Measurements from ENCODE around the gene SLC17A3. TPM values are rescaled to one million over a fixed set of nuclear protein-coding genes. Genes with fewer than 3 reads are reported as not detected.

The SLC17A3 gene
- polyA plus RNA-seq, 1 donor from 2014 or later: not detected

GRCh38 chr6:25916330-25916729 lies 42.3 kb upstream of the SLC17A3 start:
- Histone ChIP-seq H3K27ac (ENCODE audit: low read length) (no peak overlapping the region), H3K4me3 (ENCODE audit: low read length) (no peak overlapping the region), H3K9ac (ENCODE audit: low read length) (no peak overlapping the region), H2AFZ (ENCODE audit: low read depth, low read length) (no peak overlapping the region), H3K27me3 (ENCODE audit: insufficient read depth, low read depth, low read length) (no peaks in the 10 kb centered on the region), H3K4me2 (ENCODE audit: low read length) (no peak overlapping the region), H3K9me3 (ENCODE audit: low read length) (no peaks in the 10 kb centered on the region), H3K79me2 (replicated peaks; ENCODE audit: insufficient read depth, low read length) (no peaks in the 10 kb centered on the region), H3F3A (ENCODE audit: insufficient read depth, low read length, poor library complexity, severe bottlenecking) (no peaks in the 10 kb centered on the region), H3K9me2 (ENCODE audit: insufficient read depth, low read length) (no peaks in the 10 kb centered on the region), H4K20me1 (ENCODE audit: insufficient read depth) (no peaks in the 10 kb centered on the region), H3K36me3 (ENCODE audit: insufficient read depth, low read length) (no peaks in the 10 kb centered on the region)
- TF ChIP-seq MXI1 (conservative IDR thresholded peaks at IDR 0.05; ENCODE audit: poor library complexity, severe bottlenecking) (no peak), RAD21 (conservative IDR thresholded peaks at IDR 0.05) (no peak), REST (IDR thresholded peaks at IDR 0.05; ENCODE audit: borderline replicate concordance) (no peak), EZH2 (IDR thresholded peaks at IDR 0.05; ENCODE audit: borderline replicate concordance, insufficient read depth, low read length, poor library complexity, severe bottlenecking) (no peak)

GRCh38 chr6:25913741-25914140 lies 39.7 kb upstream of the SLC17A3 start:
- no peak for TF ChIP-seq TAF1 (IDR thresholded peaks at IDR 0.05; ENCODE audit: low read depth)
- no peak for TF ChIP-seq POLR2AphosphoS5 (IDR thresholded peaks at IDR 0.05)
- TF ChIP-seq CTCF (IDR thresholded peaks at IDR 0.05; ENCODE audit: poor library complexity, severe bottlenecking): no peak
- TF ChIP-seq EZH2 (IDR thresholded peaks at IDR 0.05; ENCODE audit: borderline replicate concordance, insufficient read depth, low read length, poor library complexity, severe bottlenecking): no peak
- no peak for TF ChIP-seq REST (IDR thresholded peaks at IDR 0.05; ENCODE audit: borderline replicate concordance)
- no peak for TF ChIP-seq RAD21 (conservative IDR thresholded peaks at IDR 0.05)
- no peak for TF ChIP-seq MXI1 (conservative IDR thresholded peaks at IDR 0.05; ENCODE audit: poor library complexity, severe bottlenecking)
- TF ChIP-seq EP300 (conservative IDR thresholded peaks at IDR 0.05; ENCODE audit: poor library complexity, severe bottlenecking): no peak
- TF ChIP-seq SMC3 (conservative IDR thresholded peaks at IDR 0.05; ENCODE audit: poor library complexity): no peak
- Histone ChIP-seq H3K9me3 (ENCODE audit: low read length) (no peaks in the 10 kb centered on the region), H3K9me2 (ENCODE audit: insufficient read depth, low read length) (no peaks in the 10 kb centered on the region), H3K36me3 (ENCODE audit: insufficient read depth, low read length) (no peaks in the 10 kb centered on the region), H3K4me2 (ENCODE audit: low read length) (no peak overlapping the region), H2AFZ (ENCODE audit: low read depth, low read length) (no peak overlapping the region), H3F3A (ENCODE audit: insufficient read depth, low read length, poor library complexity, severe bottlenecking) (no peaks in the 10 kb centered on the region), H3K9ac (ENCODE audit: low read length) (no peak overlapping the region), H3K27ac (ENCODE audit: low read length) (no peak overlapping the region), H3K27me3 (ENCODE audit: insufficient read depth, low read depth, low read length) (no peaks in the 10 kb centered on the region), H3K79me2 (replicated peaks; ENCODE audit: insufficient read depth, low read length) (no peaks in the 10 kb centered on the region), H4K20me1 (ENCODE audit: insufficient read depth) (no peaks in the 10 kb centered on the region), H3K4me3 (ENCODE audit: low read length) (no peak overlapping the region)
